GM15510 (cell line): ENCODE measurements around the gene UGT1A8.
"Not testable (repeated sequence)": the region's sequence is repeated elsewhere in the genome, so short reads cannot be mapped to it uniquely, and the experiment has no call there.

Experiments
- POLR2A ChIP-seq: IDR thresholded peaks from 3 replicates; pipeline ENCODE4 v1.6.1; 2011; ENCODE audit warnings: borderline replicate concordance; ENCODE audit not compliant: insufficient read length; ENCODE audit errors: extremely low read depth

The UGT1A8 gene

GRCh38 chr2:233617476-233617875 is at the start of gene UGT1A8:
Gene UGT1A8, plus strand, starts transcription at chr2:233617633. Its CDS starts 75 bp downstream, at chr2:233617708.
- TF ChIP-seq POLR2A = not testable (repeated sequence)

GRCh38 chr2:233571001-233571400 is 46.4 kb upstream of the UGT1A8 start:
- TF ChIP-seq POLR2A = no peak

- no peak for TF ChIP-seq POLR2A
Observed at GRCh38 chr2:233571462-233571861, 46.0 kb upstream of the UGT1A8 start.

GRCh38 chr2:233572468-233572867 is 45.0 kb upstream of the UGT1A8 start:
- TF ChIP-seq POLR2A = no peak

- TF ChIP-seq POLR2A = no peak
Observed at GRCh38 chr2:233584210-233584609, 33.2 kb upstream of the UGT1A8 start.

- TF ChIP-seq POLR2A = no peak
Observed at GRCh38 chr2:233588400-233588799, 29.0 kb upstream of the UGT1A8 start.

- no peak for TF ChIP-seq POLR2A
Observed at GRCh38 chr2:233593201-233593600, 24.2 kb upstream of the UGT1A8 start.

- no peak for TF ChIP-seq POLR2A
Observed at GRCh38 chr2:233597522-233597921, 19.9 kb upstream of the UGT1A8 start.

GRCh38 chr2:233598952-233599351 is 18.5 kb upstream of the UGT1A8 start:
- no peak for TF ChIP-seq POLR2A

- TF ChIP-seq POLR2A = no peak
Observed at GRCh38 chr2:233600386-233600785, 17.0 kb upstream of the UGT1A8 start.

- no peak for TF ChIP-seq POLR2A
Observed at GRCh38 chr2:233602076-233602475, 15.4 kb upstream of the UGT1A8 start.

GRCh38 chr2:233603520-233603919 is 13.9 kb upstream of the UGT1A8 start:
- no peak for TF ChIP-seq POLR2A

- no peak for TF ChIP-seq POLR2A
Observed at GRCh38 chr2:233604826-233605225, 12.6 kb upstream of the UGT1A8 start.

- TF ChIP-seq POLR2A = no peak
Observed at GRCh38 chr2:233605680-233606079, 11.8 kb upstream of the UGT1A8 start.

GRCh38 chr2:233611284-233611683 is 6.1 kb upstream of the UGT1A8 start:
- TF ChIP-seq POLR2A = no peak

GRCh38 chr2:233620204-233620603 is 2.8 kb downstream of the UGT1A8 start:
- TF ChIP-seq POLR2A = no peak
